ENCODE data around the gene PIK3CD. TPM values are rescaled to one million over a fixed set of nuclear protein-coding genes. Genes with fewer than 3 reads are reported as not detected.
"Not testable (repeated sequence)": the region's sequence is repeated elsewhere in the genome, so short reads cannot be mapped to it uniquely, and the experiment has no call there.

Gene PIK3CD
- total RNA-seq, 1 donor from 2014 or later = 3.0 TPM

- no peak for DNase-seq (ENCODE audit: low spot score)
- intact Hi-C loops (cut with DNase I) = no loop called here
These were observed 32.4 kb upstream of the PIK3CD start for GRCh38 chr1:9618909-9619679.

GRCh38 chr1:9621032-9621431, 30.5 kb upstream of the PIK3CD start:
- no peak for DNase-seq (ENCODE audit: low spot score)
- intact Hi-C loops (cut with DNase I) = no loop called here

- DNase-seq (ENCODE audit: low spot score) = no peak
- intact Hi-C loops (cut with DNase I) = no loop called here
These were observed 27.4 kb upstream of the PIK3CD start for GRCh38 chr1:9624081-9624480.

- intact Hi-C loops (cut with DNase I); DNase-seq (ENCODE audit: low spot score): not testable (repeated sequence)
These were observed 26.5 kb upstream of the PIK3CD start for GRCh38 chr1:9625030-9625429.

- no peak for DNase-seq (ENCODE audit: low spot score)
- intact Hi-C loops (cut with DNase I) = no loop called here
These were observed 25.3 kb upstream of the PIK3CD start for GRCh38 chr1:9626201-9626608.

GRCh38 chr1:9628541-9629444, 22.7 kb upstream of the PIK3CD start:
- intact Hi-C loops (cut with DNase I) = no loop called here
- no peak for DNase-seq (ENCODE audit: low spot score)

- DNase-seq (ENCODE audit: low spot score) = peak; percentile 93
- intact Hi-C loops (cut with DNase I) = no loop called here
These were observed 21.9 kb upstream of the PIK3CD start for GRCh38 chr1:9629445-9630201.

- no peak for DNase-seq (ENCODE audit: low spot score)
- intact Hi-C loops (cut with DNase I) = no loop called here
These were observed 21.0 kb upstream of the PIK3CD start for GRCh38 chr1:9630331-9631111.

GRCh38 chr1:9631613-9632012, 19.9 kb upstream of the PIK3CD start:
- intact Hi-C loops (cut with DNase I) = no loop called here
- DNase-seq (ENCODE audit: low spot score) = no peak

- no peak for DNase-seq (ENCODE audit: low spot score)
- intact Hi-C loops (cut with DNase I) = no loop called here
These were observed 18.0 kb upstream of the PIK3CD start for GRCh38 chr1:9633493-9633892.

GRCh38 chr1:9634582-9634981, 16.9 kb upstream of the PIK3CD start:
- intact Hi-C loops (cut with DNase I) = no loop called here
- no peak for DNase-seq (ENCODE audit: low spot score)

GRCh38 chr1:9639227-9639626, 12.3 kb upstream of the PIK3CD start:
- no peak for DNase-seq (ENCODE audit: low spot score)
- intact Hi-C loops (cut with DNase I) = no loop called here

- intact Hi-C loops (cut with DNase I) = no loop called here
- DNase-seq (ENCODE audit: low spot score) = no peak
These were observed 7.9 kb upstream of the PIK3CD start for GRCh38 chr1:9643351-9644256.

GRCh38 chr1:9646037-9646436, 5.5 kb upstream of the PIK3CD start:
- intact Hi-C loops (cut with DNase I) = no loop called here
- no peak for DNase-seq (ENCODE audit: low spot score)

- intact Hi-C loops (cut with DNase I) = no loop called here
- no peak for DNase-seq (ENCODE audit: low spot score)
These were observed 3.4 kb upstream of the PIK3CD start for GRCh38 chr1:9648171-9648570.

GRCh38 chr1:9649769-9650168, 1.8 kb upstream of the PIK3CD start:
- DNase-seq (ENCODE audit: low spot score) = no peak
- intact Hi-C loops (cut with DNase I) = no loop called here

GRCh38 chr1:9651220-9651564, 339 bp upstream of the PIK3CD start:
- intact Hi-C loops (cut with DNase I) = no loop called here
- DNase-seq (ENCODE audit: low spot score) = no peak

- intact Hi-C loops (cut with DNase I) = no loop called here
- peak; percentile 80 for DNase-seq (ENCODE audit: low spot score)
These were observed 1.1 kb downstream of the PIK3CD start for GRCh38 chr1:9652379-9653209.

All from cardiac septum (tissue), 1 donor.